GM12801 (cell line): ENCODE measurements around the gene MYO1D.

Source experiments
- TF ChIP-seq, protein P1 (sequence below): IDR thresholded peaks from one replicate; pipeline ENCODE4 v1.5.1; 2011; ENCODE audit warnings: control low read depth; ENCODE audit not compliant: insufficient read length; ENCODE audit errors: extremely low read depth

Gene MYO1D

DNA sequence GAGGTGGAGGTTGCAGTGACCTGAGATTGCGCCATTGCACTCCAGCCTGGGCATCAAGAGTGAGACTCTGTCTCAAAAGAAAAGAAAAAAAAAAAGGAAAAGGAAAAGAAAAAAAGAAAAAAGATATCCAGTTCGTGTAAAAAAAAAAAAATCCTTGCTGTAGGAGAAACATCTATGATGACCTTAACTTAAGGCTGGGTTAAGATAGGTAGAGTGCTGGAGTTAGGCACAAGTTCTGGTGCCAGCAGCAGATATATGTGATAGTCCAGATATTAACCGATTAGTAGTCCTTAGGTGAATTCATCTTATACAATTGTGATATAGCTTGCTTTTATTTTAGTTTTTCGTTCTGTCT lies 415.4 kb downstream of the MYO1D start:
- TF ChIP-seq, protein P1, sequence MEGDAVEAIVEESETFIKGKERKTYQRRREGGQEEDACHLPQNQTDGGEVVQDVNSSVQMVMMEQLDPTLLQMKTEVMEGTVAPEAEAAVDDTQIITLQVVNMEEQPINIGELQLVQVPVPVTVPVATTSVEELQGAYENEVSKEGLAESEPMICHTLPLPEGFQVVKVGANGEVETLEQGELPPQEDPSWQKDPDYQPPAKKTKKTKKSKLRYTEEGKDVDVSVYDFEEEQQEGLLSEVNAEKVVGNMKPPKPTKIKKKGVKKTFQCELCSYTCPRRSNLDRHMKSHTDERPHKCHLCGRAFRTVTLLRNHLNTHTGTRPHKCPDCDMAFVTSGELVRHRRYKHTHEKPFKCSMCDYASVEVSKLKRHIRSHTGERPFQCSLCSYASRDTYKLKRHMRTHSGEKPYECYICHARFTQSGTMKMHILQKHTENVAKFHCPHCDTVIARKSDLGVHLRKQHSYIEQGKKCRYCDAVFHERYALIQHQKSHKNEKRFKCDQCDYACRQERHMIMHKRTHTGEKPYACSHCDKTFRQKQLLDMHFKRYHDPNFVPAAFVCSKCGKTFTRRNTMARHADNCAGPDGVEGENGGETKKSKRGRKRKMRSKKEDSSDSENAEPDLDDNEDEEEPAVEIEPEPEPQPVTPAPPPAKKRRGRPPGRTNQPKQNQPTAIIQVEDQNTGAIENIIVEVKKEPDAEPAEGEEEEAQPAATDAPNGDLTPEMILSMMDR, result no peak

DNA sequence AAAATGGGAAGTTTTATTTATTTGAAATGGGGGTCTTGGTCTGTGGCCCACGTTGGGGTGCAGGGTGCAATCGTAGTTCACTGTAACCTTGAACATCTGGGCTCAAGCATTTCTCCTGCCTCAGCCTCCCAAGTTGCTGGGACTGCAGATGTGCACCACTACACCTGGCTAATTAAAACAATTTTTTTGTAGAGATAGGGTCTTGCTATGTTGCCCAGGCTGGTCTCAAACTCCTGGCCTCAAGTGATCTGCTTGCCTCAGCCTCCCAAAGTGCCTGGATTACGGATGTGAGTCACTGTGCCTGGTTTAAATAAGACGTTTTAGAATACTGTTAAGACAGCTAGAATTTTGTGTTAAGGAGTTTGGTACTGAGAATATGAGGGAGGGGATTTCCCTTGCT lies 416.9 kb downstream of the MYO1D start:
- TF ChIP-seq, protein P1, result no peak

DNA sequence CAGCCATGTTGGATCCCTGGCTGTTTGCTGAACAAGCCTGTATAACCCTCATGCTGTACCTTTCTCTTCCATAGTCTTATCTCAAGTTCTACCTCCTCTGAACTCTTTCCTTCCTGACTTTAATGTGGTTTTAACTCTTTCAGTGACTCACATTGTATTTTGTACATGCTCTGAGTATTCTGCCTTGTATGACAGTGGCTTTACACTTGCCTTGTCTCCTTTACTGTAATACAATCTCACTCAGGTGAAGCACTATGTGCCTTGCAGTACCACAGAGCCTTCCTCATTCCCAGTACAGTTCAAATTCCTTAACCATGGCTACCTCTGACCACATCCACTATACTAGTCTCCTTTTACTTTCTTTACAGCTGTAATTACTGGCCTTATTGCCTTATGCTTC lies 418.6 kb downstream of the MYO1D start:
- TF ChIP-seq, protein P1, result no peak

- TF ChIP-seq, protein P1, result no peak
Measured at GRCh38 chr17:32453370-32453769, 423.6 kb downstream of the MYO1D start.

DNA sequence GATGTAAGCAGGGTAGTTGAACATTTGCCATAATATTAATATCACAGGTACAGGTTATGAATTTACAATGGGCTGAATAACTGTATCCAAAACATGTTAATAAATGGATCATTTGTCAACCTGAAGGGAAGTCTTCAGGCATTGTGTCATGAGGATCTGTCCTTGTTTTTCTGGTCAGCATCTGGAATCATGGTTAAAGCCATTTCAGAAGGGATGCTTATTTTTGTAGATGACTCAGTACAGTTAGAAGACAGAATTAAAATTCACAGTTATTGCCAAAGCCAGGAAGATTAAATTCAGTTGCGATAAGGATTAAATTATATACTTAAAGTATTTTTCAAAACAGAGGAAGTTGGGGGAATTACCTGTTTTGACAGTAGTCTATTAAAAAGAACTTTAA lies 424.6 kb downstream of the MYO1D start:
- TF ChIP-seq, protein P1, result no peak

DNA sequence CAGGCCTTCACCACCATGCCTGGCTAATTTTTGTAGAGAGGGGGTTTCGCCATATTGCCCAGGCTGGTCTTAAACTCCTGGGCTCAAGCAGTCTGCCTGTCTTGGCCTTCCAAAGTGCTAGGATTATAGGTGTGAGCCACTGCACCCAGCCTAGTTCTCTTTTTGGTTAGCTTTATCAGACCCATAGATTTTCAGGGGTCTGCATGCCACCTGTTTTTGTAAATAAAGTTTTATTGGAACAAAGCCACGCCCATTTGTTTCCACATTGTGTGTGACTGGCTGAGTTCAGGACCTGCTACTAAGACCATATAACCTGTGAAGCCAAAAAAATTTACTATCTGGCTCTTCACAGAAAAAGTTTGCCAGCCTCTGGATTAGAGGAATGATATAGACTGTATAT lies 425.0 kb downstream of the MYO1D start:
- TF ChIP-seq, protein P1, result no peak

- TF ChIP-seq, protein P1, result no peak
Measured at GRCh38 chr17:32449963-32450362, 427.0 kb downstream of the MYO1D start.

DNA sequence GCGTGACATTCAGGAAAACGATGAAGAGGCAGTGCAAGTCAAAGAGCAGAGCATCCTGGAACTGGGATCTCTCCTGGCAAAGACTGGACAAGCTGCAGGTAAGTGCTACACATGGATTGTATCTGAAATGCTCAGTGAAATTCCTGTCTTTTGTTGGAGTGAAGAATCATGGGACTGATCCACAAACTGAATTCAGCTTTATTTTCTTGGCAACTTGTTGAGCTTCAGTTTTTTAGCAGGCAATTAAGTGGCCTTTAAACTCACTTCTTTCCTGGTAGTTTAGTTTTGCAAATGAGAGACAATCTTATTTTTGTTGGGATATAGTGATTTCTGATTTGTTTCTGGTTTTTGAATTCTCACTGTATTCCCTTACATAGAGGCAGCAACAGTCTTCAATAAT lies 430.0 kb downstream of the MYO1D start:
- TF ChIP-seq, protein P1, result no peak
